Liver (tissue), 9 donors: ENCODE measurements around the gene CSMD2. TPM values are rescaled to one million over a fixed set of nuclear protein-coding genes. Genes with fewer than 3 reads are reported as not detected.

Experiments
- DNase-seq: peaks from one replicate; pipeline ENCODE4 v3.0.0-alpha.2; 2017; ENCODE audit warnings: low spot score
- H3K27ac ChIP-seq, 2 donors: one replicate each; pipeline ENCODE4 v1.7.0; 2013; ENCODE audit warnings: inconsistent platforms in 2 of 2, low read length in 2 of 2, control low read depth in 1 of 2, low read depth in 1 of 2, mild to moderate bottlenecking in 1 of 2
- H3K27me3 ChIP-seq, 4 donors: one replicate each; pipeline versions ENCODE4 v1.6.1 to v1.7.0; 2013; ENCODE audit warnings: low read length in 3 of 4, inconsistent platforms in 1 of 4, mild to moderate bottlenecking in 1 of 4, moderate library complexity in 1 of 4; ENCODE audit not compliant: control insufficient read depth in 4 of 4, insufficient read depth in 4 of 4
- H3K36me3 ChIP-seq, 4 donors: one replicate each; pipeline versions ENCODE4 v1.6.1 to v1.7.0; 2013; ENCODE audit warnings: low read length in 3 of 4, mild to moderate bottlenecking in 3 of 4, low read depth in 1 of 4, moderate library complexity in 1 of 4; ENCODE audit not compliant: control insufficient read depth in 4 of 4, insufficient read depth in 3 of 4
- H3K4me1 ChIP-seq, 4 donors: one replicate each; pipeline versions ENCODE4 v1.6.1 to v1.7.0; 2013; ENCODE audit warnings: low read length in 3 of 4, mild to moderate bottlenecking in 3 of 4, moderate library complexity in 1 of 4; ENCODE audit not compliant: control insufficient read depth in 4 of 4, insufficient read depth in 4 of 4
- H3K4me3 ChIP-seq, 3 donors: one replicate each; pipeline versions ENCODE4 v1.6.1 to v1.7.0; 2013; ENCODE audit warnings: low read length in 3 of 3, control low read depth in 1 of 3, low read depth in 1 of 3, mild to moderate bottlenecking in 1 of 3
- H3K9ac ChIP-seq, 2 donors: one replicate each; pipeline ENCODE4 v1.7.0; 2013; ENCODE audit warnings: low read length in 2 of 2, mild to moderate bottlenecking in 2 of 2, moderate library complexity in 2 of 2, control low read depth in 1 of 2, low read depth in 1 of 2
- H3K9me3 ChIP-seq, 4 donors: one replicate each; pipeline versions ENCODE4 v1.6.1 to v1.7.0; 2013; ENCODE audit warnings: low read length in 3 of 4; ENCODE audit not compliant: control insufficient read depth in 4 of 4
- CTCF ChIP-seq: fragments of 150-350 bp; IDR thresholded peaks from 2 replicates; pipeline ENCODE4 v1.5.1; 2017; ENCODE audit warnings: improper control_type of control experiment, low read depth, low read length; ENCODE audit not compliant: missing input control
- FOXA2 ChIP-seq: IDR thresholded peaks from 2 replicates; pipeline ENCODE4 v1.6.1; 2016; ENCODE audit warnings: antibody characterized with exemption
- GABPA ChIP-seq, 2 donors: IDR thresholded peaks in 1 of 2; conservative IDR thresholded peaks in 1 of 2; 2 replicates each; pipeline ENCODE4 v1.6.1; 2016; ENCODE audit warnings: antibody characterized with exemption in 2 of 2, mild to moderate bottlenecking in 1 of 2, moderate library complexity in 1 of 2
- HNF4A ChIP-seq, 2 donors: conservative IDR thresholded peaks; 2 replicates each; pipeline ENCODE4 v1.6.1; 2016; ENCODE audit warnings: antibody characterized with exemption in 2 of 2, mild to moderate bottlenecking in 2 of 2
- JUND ChIP-seq, 2 donors: IDR thresholded peaks; 2 replicates each; pipeline ENCODE4 v1.6.1; 2016; ENCODE audit warnings: antibody characterized with exemption in 2 of 2
- MAX ChIP-seq: IDR thresholded peaks from 2 replicates; pipeline ENCODE4 v1.6.1; 2016; ENCODE audit warnings: antibody characterized with exemption
- NR2F2 ChIP-seq: IDR thresholded peaks from 2 replicates; pipeline ENCODE4 v1.6.1; 2016; ENCODE audit warnings: antibody characterized with exemption
- RAD21 ChIP-seq, 2 donors: IDR thresholded peaks; 2 replicates each; pipeline ENCODE4 v1.6.1; 2016; ENCODE audit warnings: antibody characterized with exemption in 2 of 2, mild to moderate bottlenecking in 2 of 2
- REST ChIP-seq: IDR thresholded peaks from 2 replicates; pipeline ENCODE4 v1.6.1; 2016; ENCODE audit warnings: antibody characterized with exemption, mild to moderate bottlenecking
- RXRA ChIP-seq, 2 donors: IDR thresholded peaks; 2 replicates each; pipeline ENCODE4 v1.6.1; 2017 to 2018; ENCODE audit warnings: antibody characterized with exemption in 2 of 2, mild to moderate bottlenecking in 1 of 2
- SP1 ChIP-seq: IDR thresholded peaks from 2 replicates; pipeline ENCODE4 v1.6.1; 2018; ENCODE audit warnings: antibody characterized with exemption, mild to moderate bottlenecking
- YY1 ChIP-seq: IDR thresholded peaks from 2 replicates; pipeline ENCODE4 v1.6.1; 2016; ENCODE audit warnings: antibody characterized with exemption, mild to moderate bottlenecking
- ZBTB33 ChIP-seq: IDR thresholded peaks from 2 replicates; pipeline ENCODE4 v1.6.1; 2016; ENCODE audit warnings: antibody characterized with exemption
- WGBS: extraction: QIAGEN DNeasy Blood & Tissue Kit; methylation state at CpG from one replicate; pipeline ENCODE4 v1.1.7; 2013; 5-methylcytosine and 5-hydroxymethylcytosine counted together
- polyA plus RNA-seq, 2 donors: library from polyadenylated mRNA; stranded (reverse) in 1 of 2; unstranded in 1 of 2; fragments of 200-250 nt in 1 of 2; fragments of >200 nt in 1 of 2; fragmentation: Nextera tagmentation in 1 of 2; extraction: Ambion mirVana in 1 of 2; gene quantifications; one replicate each; pipeline versions ENCODE4 v1.2.1 to v1.2.3, GENCODE V29; 2013 to 2015
- total RNA-seq, 2 donors: library from RNA; depleted of rRNA; stranded (reverse); fragments of >200 nt; gene quantifications; one replicate each; pipeline ENCODE4 v1.2.3, GENCODE V29; 2014
- donor health status: healthy.
- donor health status: healthy.
- donor health status: healthy.
- donor health status: healthy.
- donor health status: healthy.

The CSMD2 gene
- total and polyA plus RNA-seq, 4 donors: 0.08 to 0.09 TPM; not detected in 2

- Histone ChIP-seq H3K4me1 (no peaks in the 10 kb centered on the region), H3K27me3 (no peaks in the 10 kb centered on the region), H3K36me3 (no peaks in the 10 kb centered on the region), H3K9me3 (no peaks in the 10 kb centered on the region), H3K4me3 (no peak overlapping the region), H3K27ac (no peak overlapping the region), H3K9ac (no peak overlapping the region)
- WGBS: 80% methylated on average over 4 of the region's 4 CpGs
- TF ChIP-seq CTCF: no peak
- no peak for TF ChIP-seq RAD21 (IDR thresholded peaks at IDR 0.05)
- no peak for TF ChIP-seq HNF4A (conservative IDR thresholded peaks at IDR 0.05)
- TF ChIP-seq MAX: no peak
- DNase-seq: no peak
These were observed 179.4 kb downstream of the CSMD2 start for GRCh38 chr1:33985656-33986055.

- no peaks in the 10 kb centered on the region for H3K27me3 ChIP-seq
- no peaks in the 10 kb centered on the region for H3K9me3 ChIP-seq
- H3K27ac ChIP-seq: no peak overlapping the region
- no peak overlapping the region for H3K9ac ChIP-seq
- no peaks in the 10 kb centered on the region for H3K36me3 ChIP-seq
- no peak for DNase-seq
- no peak overlapping the region for H3K4me3 ChIP-seq
- H3K4me1 ChIP-seq: no peaks in the 10 kb centered on the region
- TF ChIP-seq YY1: no peak
- TF ChIP-seq RXRA (IDR thresholded peaks at IDR 0.05): no peak
- no peak for TF ChIP-seq FOXA2
- 73% methylated on average over 13 of the region's 13 CpGs for WGBS
These were observed 180.0 kb downstream of the CSMD2 start for GRCh38 chr1:33984906-33985565.

GRCh38 chr1:33982419-33982818 is 182.6 kb downstream of the CSMD2 start:
- no peak for DNase-seq
- Histone ChIP-seq H3K9ac (no peak overlapping the region), H3K4me1 (no peaks in the 10 kb centered on the region), H3K27me3 (peaks cover 0 to 9% (median 0%) of the 10 kb centered on the region in 4 donors), H3K9me3 (no peaks in the 10 kb centered on the region), H3K36me3 (no peaks in the 10 kb centered on the region), H3K27ac (no peak overlapping the region), H3K4me3 (no peak overlapping the region)
- 80% methylated on average over 5 of the region's 5 CpGs for WGBS
- no peak for TF ChIP-seq ZBTB33

- no peaks in the 10 kb centered on the region for H3K36me3 ChIP-seq
- H3K4me3 ChIP-seq: no peak overlapping the region
- 87% methylated on average over 4 of the region's 4 CpGs for WGBS
- no peak overlapping the region for H3K9ac ChIP-seq
- no peaks in the 10 kb centered on the region for H3K4me1 ChIP-seq
- peaks cover 0 to 9% (median 0%) of the 10 kb centered on the region in 4 donors for H3K27me3 ChIP-seq
- DNase-seq: no peak
- no peaks in the 10 kb centered on the region for H3K9me3 ChIP-seq
- no peak overlapping the region for H3K27ac ChIP-seq
- TF ChIP-seq RXRA (IDR thresholded peaks at IDR 0.05) (no peak), GABPA (IDR thresholded peaks at IDR 0.05 in 1 of 2, conservative IDR thresholded peaks at IDR 0.05 in 1 of 2) (no peak), HNF4A (conservative IDR thresholded peaks at IDR 0.05) (no peak), FOXA2 (no peak), NR2F2 (no peak), JUND (IDR thresholded peaks at IDR 0.05) (no peak), REST (no peak), SP1 (no peak), RAD21 (IDR thresholded peaks at IDR 0.05) (no peak)
These were observed 185.7 kb downstream of the CSMD2 start for GRCh38 chr1:33979341-33979740.
